Pancreas (tissue), 10 donors: Measurements from ENCODE around the gene APOA4. TPM values are rescaled to one million over a fixed set of nuclear protein-coding genes. Genes with fewer than 3 reads are reported as not detected.
A peak's percentile ranks its signal among the peaks of the same experiment; 100 is the strongest.

Source experiments
- ATAC-seq, 4 donors: fragments of 200-7000 bp; cut with Tn5 transposase; one replicate each; pipeline versions ENCODE4 v1.8.0 to v1.9.1; 2020; ENCODE audit warnings: mild to moderate bottlenecking in 4 of 4, moderate library complexity in 4 of 4
- DNase-seq, 6 donors: peaks; one replicate each; pipeline ENCODE4 v3.0.0-alpha.2; 2020
- FAIRE-seq: peaks from 2 replicates; lab custom pipeline; 2012; peaks lifted over from hg19 to GRCh38; lab: Jason Lieb, UNC
- H3K27ac ChIP-seq, 4 donors: fragments of 200-600 bp; sonication (generic); 1 replicate in 3 of 4; 2 replicates in 1 of 4; pipeline versions ENCODE4 v1.5.0 to v1.8.0; 2020
- H3K27me3 ChIP-seq, 4 donors: fragments of 200-600 bp; one replicate each; pipeline ENCODE4 v1.8.0; 2021
- H3K36me3 ChIP-seq, 3 donors: fragments of 200-600 bp; sonication (generic) in 1 of 3; one replicate each; pipeline versions ENCODE4 v1.5.0 to v1.8.0; 2020 to 2021
- H3K4me1 ChIP-seq, 3 donors: fragments of 200-600 bp; one replicate each; pipeline ENCODE4 v1.8.0; 2021
- H3K4me3 ChIP-seq, 4 donors: fragments of 200-600 bp; sonication (generic) in 2 of 4; one replicate each; pipeline versions ENCODE4 v1.5.0 to v1.8.0; 2020 to 2021
- H3K9me3 ChIP-seq, 4 donors: fragments of 200-600 bp; one replicate each; pipeline ENCODE4 v1.8.0; 2021
- WGBS, 2 donors: extraction: QIAGEN DNeasy Blood & Tissue Kit; methylation state at CpG; one replicate each; pipeline ENCODE4 v1.1.7; 2013; 5-methylcytosine and 5-hydroxymethylcytosine counted together
- intact Hi-C, 3 donors: fragments of 100-400 bp; cut with DNase I; formaldehyde crosslinking; loops; one replicate each; pipeline versions ENCODE4 v1.11.1 to v1.14.2; 2022
- polyA plus RNA-seq, 2 donors: library from polyadenylated mRNA; stranded (reverse); fragments of 200-250 nt; gene quantifications; one replicate each; pipeline ENCODE4 v1.2.3, GENCODE V29; 2013
- total RNA-seq, 6 donors: library from RNA; stranded (reverse); fragmentation: NEBNext Ultra II Directional in 4 of 6; extraction: Animal tissue kit (Norgen Biotek cat#: 25700) in 4 of 6; gene quantifications; one replicate each; pipeline versions ENCODE4 v1.2.1 to v1.2.4, GENCODE V29; 2021 to 2023
- TF ChIP-seq, protein P1 (sequence below), 4 donors: fragments of 200-600 bp; sonication (generic) in 3 of 4; IDR thresholded peaks; one replicate each; pipeline versions ENCODE4 v1.5.0 to v1.8.0; 2021; ENCODE audit warnings: antibody characterized with exemption in 4 of 4
- donor health status: healthy with polysubstance abuse.
- donor health status: DM: no; HTN: no; CAD: no; lungs with moderate emphysema.
- donor health status: DM: no; HTN: no; CAD: no.
- donor health status: control.
- donor health status: control.
- donor health status: Bipolar disorder and iron deficiency.
- donor health status: DM: yes; HTN: yes; CAD: no.
- donor health status: DM: no; HTN: no; CAD: no.
- donor health status: DM: no; HTN: no; CAD: no.
- donor health status: DM: yes; HTN: yes; CAD: no.

Gene APOA4
- total and polyA plus RNA-seq, 8 donors, result 0.33 TPM; not detected in 7

- intact Hi-C loops, result no loop called here
- 86 to 89% methylated on average over 5 of the region's 5 CpGs for WGBS, 2 donors
- H3K27ac ChIP-seq, result no peak overlapping the region
- FAIRE-seq, result no peak
- TF ChIP-seq, protein P1, sequence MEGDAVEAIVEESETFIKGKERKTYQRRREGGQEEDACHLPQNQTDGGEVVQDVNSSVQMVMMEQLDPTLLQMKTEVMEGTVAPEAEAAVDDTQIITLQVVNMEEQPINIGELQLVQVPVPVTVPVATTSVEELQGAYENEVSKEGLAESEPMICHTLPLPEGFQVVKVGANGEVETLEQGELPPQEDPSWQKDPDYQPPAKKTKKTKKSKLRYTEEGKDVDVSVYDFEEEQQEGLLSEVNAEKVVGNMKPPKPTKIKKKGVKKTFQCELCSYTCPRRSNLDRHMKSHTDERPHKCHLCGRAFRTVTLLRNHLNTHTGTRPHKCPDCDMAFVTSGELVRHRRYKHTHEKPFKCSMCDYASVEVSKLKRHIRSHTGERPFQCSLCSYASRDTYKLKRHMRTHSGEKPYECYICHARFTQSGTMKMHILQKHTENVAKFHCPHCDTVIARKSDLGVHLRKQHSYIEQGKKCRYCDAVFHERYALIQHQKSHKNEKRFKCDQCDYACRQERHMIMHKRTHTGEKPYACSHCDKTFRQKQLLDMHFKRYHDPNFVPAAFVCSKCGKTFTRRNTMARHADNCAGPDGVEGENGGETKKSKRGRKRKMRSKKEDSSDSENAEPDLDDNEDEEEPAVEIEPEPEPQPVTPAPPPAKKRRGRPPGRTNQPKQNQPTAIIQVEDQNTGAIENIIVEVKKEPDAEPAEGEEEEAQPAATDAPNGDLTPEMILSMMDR (IDR thresholded peaks at IDR 0.05), result no peak
- H3K9me3 ChIP-seq, result no peaks in the 10 kb centered on the region
- peaks cover 0 to 16% (median 16%) of the 10 kb centered on the region in 3 donors for H3K4me1 ChIP-seq
- no peak for ATAC-seq
- H3K4me3 ChIP-seq, result no peak overlapping the region
- H3K27me3 ChIP-seq, result no peaks in the 10 kb centered on the region
- H3K36me3 ChIP-seq, result peaks cover 0 to 21% (median 8%) of the 10 kb centered on the region in 3 donors
- no peak for DNase-seq
Measured at GRCh38 chr11:116774661-116775060, 48.4 kb downstream of the APOA4 start.

GRCh38 chr11:116773203-116774097 lies 49.7 kb downstream of the APOA4 start:
- WGBS, 2 donors, result 2 to 3% methylated on average over 25 of the region's 25 CpGs
- Histone ChIP-seq H3K27ac (peak overlapping the region; percentile 51 to 88 (median 68)), H3K4me1 (peaks cover 0 to 16% (median 16%) of the 10 kb centered on the region in 3 donors), H3K4me3 (peak overlapping the region; percentile 51 to 96 (median 59)), H3K27me3 (no peaks in the 10 kb centered on the region), H3K36me3 (peaks cover 0 to 9% (median 0%) of the 10 kb centered on the region in 3 donors), H3K9me3 (no peaks in the 10 kb centered on the region)
- ATAC-seq (peak; percentile 60 to 75 (median 73)), FAIRE-seq (no peak), DNase-seq (no peak)
- intact Hi-C loops, result no loop called here
- TF ChIP-seq, protein P1 (IDR thresholded peaks at IDR 0.05), result no peak

DNA sequence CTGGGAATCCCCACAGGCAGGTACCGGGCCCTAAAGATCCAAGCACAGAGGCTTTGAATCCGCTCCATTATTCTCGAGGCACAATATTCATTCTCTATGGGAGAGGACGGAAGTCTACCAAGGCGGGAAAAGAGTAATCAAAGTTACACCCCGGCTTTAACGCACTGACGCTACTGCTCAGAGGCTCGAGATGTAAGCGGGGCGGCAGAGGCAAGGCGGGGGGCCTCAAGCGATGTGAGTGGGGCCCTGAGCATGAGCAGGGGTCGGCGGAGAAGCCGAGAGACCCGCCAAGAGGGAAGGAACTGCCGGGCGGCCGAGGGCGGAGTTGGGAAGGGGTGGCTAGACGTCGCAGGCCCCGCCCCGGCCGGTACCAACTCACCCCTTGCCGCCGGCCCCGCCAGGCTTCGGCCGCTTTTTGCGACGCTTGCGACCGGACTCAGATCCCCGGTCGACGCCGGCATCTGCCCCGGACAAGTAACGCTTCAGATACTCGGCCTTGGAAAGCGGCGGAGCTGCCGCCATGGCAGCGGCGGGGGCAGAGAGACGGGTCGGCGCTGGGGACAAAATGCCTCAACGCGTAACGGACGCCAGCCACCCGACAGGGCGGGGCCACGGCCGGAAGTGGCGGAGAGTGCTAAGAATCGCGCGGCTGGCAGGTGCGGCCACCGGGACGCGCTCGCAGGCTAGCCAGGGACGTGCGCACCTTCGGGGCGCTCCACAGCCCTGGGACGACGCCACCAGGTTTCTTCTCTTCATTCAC lies 50.5 kb downstream of the APOA4 start, which contains the start of gene BUD13:
Gene BUD13, minus strand, starts transcription at position 545 of the 760 bp plus-strand sequence. Its CDS starts 23 bp downstream, at position 522.
- WGBS, 2 donors, result 0% methylated on average over 68 to 73 of the region's 73 CpGs
- Histone ChIP-seq H3K9me3 (no peaks in the 10 kb centered on the region), H3K27me3 (no peaks in the 10 kb centered on the region), H3K4me3 (peak within 1 kb of the TSS; percentile 51 to 96 (median 59)), H3K4me1 (peaks cover 0 to 16% (median 16%) of the 10 kb centered on the region in 3 donors), H3K27ac (peak within 1 kb of the TSS; percentile 51 to 88 (median 68)), H3K36me3 (peaks cover 0 to 7% (median 0%) of the 10 kb centered on the region in 3 donors)
- DNase-seq, result peak; percentile 89 to 98 (median 92)
- no peak for FAIRE-seq
- peak; percentile 94 to 98 (median 96) for ATAC-seq
- TF ChIP-seq, protein P1 (IDR thresholded peaks at IDR 0.05), result no peak
- intact Hi-C loops, result no loop called here

- ATAC-seq (no peak), DNase-seq (no peak), FAIRE-seq (no peak)
- TF ChIP-seq, protein P1 (IDR thresholded peaks at IDR 0.05), result no peak
- Histone ChIP-seq H3K4me3 (peak overlapping the region; percentile 51 to 96 (median 59)), H3K36me3 (peaks cover 0 to under 1% (median 0%) of the 10 kb centered on the region in 3 donors), H3K27me3 (no peaks in the 10 kb centered on the region), H3K9me3 (no peaks in the 10 kb centered on the region), H3K4me1 (peaks cover 0 to 16% (median 16%) of the 10 kb centered on the region in 3 donors), H3K27ac (peak overlapping the region in 2 of 4 donors; percentile 77 to 88)
- 3% methylated on average over 2 of the region's 2 CpGs for WGBS, 2 donors
- intact Hi-C loops, result no loop called here
Measured at GRCh38 chr11:116771935-116772334, 51.2 kb downstream of the APOA4 start.

Other genes with a start within 250 kb of the APOA4 start
- gene BUD13, start 50.3 kb downstream of the APOA4 start, total RNA-seq, result 1 to 10 TPM; 5.2 to 8.5 (median 6.2) TPM
- gene BUD13, start 50.3 kb downstream of the APOA4 start, polyA plus RNA-seq, result 10 to 100 TPM; 10.0 to 15.6 TPM
- gene ZPR1, start 35.3 kb downstream of the APOA4 start, total RNA-seq, result 10 to 100 TPM; 15.9 to 35.5 (median 23.4) TPM
- gene ZPR1, start 35.3 kb downstream of the APOA4 start, polyA plus RNA-seq, result 10 to 100 TPM; 10.8 to 16.6 TPM
- gene APOA5, start 31.4 kb downstream of the APOA4 start, total RNA-seq, result 1 to 10 TPM in 1 of 6 donors, under 1 TPM in 3, not detected in 2; 0.60 to 1.5 (median 0.81) TPM
- gene APOA5, start 31.4 kb downstream of the APOA4 start, polyA plus RNA-seq, result 1 to 10 TPM; 1.3 to 4.0 TPM
- gene APOC3, start 6.6 kb upstream of the APOA4 start, total RNA-seq, result 1 to 10 TPM in 1 of 6 donors, not detected in 5; 3.7 TPM
- gene APOC3, start 6.6 kb upstream of the APOA4 start, polyA plus RNA-seq, result 1 to 10 TPM in 1 of 2 donors, not detected in 1; 2.9 TPM
- gene APOA1, start 14.3 kb upstream of the APOA4 start, total RNA-seq, result 1 to 10 TPM in 1 of 6 donors, under 1 TPM in 2, not detected in 3; 0.16 to 5.2 (median 0.22) TPM
- 1 to 10 TPM; 1.0 to 3.5 TPM for gene APOA1, start 14.3 kb upstream of the APOA4 start, polyA plus RNA-seq